DOHH2 (cell line): Measurements from ENCODE around the gene LIPC.

Source experiments
- H3F3A ChIP-seq: fragments of 200-600 bp; sonication (generic), shearing (Covaris generic); 2 replicates; pipeline ENCODE4 v1.6.0; 2016; ENCODE audit warnings: antibody characterized with exemption, mild to moderate bottlenecking; ENCODE audit not compliant: control insufficient read depth, insufficient read depth
- H3K27ac ChIP-seq: fragments of 200-600 bp; sonication (generic); 2 replicates; pipeline ENCODE4 v1.5.1; 2014; ENCODE audit warnings: low read depth, mild to moderate bottlenecking, low read length, moderate library complexity
- H3K27me3 ChIP-seq: fragments of 200-600 bp; sonication (generic); 2 replicates; pipeline ENCODE4 v1.6.1; 2014; ENCODE audit warnings: mild to moderate bottlenecking, low read length, mixed read lengths; ENCODE audit not compliant: control insufficient read depth
- H3K36me3 ChIP-seq: fragments of 200-600 bp; sonication (generic); 2 replicates; pipeline ENCODE4 v1.6.1; 2014; ENCODE audit warnings: mild to moderate bottlenecking, low read length, moderate library complexity, mixed read lengths; ENCODE audit not compliant: control insufficient read depth
- H3K4me1 ChIP-seq: fragments of 200-600 bp; sonication (generic); 2 replicates; pipeline ENCODE4 v1.6.1; 2014; ENCODE audit warnings: mild to moderate bottlenecking, low read length, mixed read lengths; ENCODE audit not compliant: control insufficient read depth
- H3K4me2 ChIP-seq: fragments of 200-600 bp; sonication (generic); 2 replicates; pipeline ENCODE4 v1.6.0; 2014; ENCODE audit warnings: mild to moderate bottlenecking, low read length, moderate library complexity
- H3K4me3 ChIP-seq: fragments of 200-600 bp; sonication (generic); 2 replicates; pipeline ENCODE4 v1.5.1; 2014; ENCODE audit warnings: mild to moderate bottlenecking, low read length, mixed read lengths
- H3K79me2 ChIP-seq: fragments of 200-600 bp; sonication (generic); 2 replicates; pipeline ENCODE4 v1.6.1; 2014; ENCODE audit warnings: mild to moderate bottlenecking, low read length, mixed read lengths; ENCODE audit not compliant: control insufficient read depth
- H3K9me2 ChIP-seq: fragments of 200-600 bp; sonication (generic); replicated peaks from 2 replicates; pipeline ENCODE4 v1.6.1; 2014; ENCODE audit warnings: mild to moderate bottlenecking, low read length, mixed read lengths; ENCODE audit not compliant: control insufficient read depth
- H3K9me3 ChIP-seq: fragments of 200-600 bp; sonication (generic); 2 replicates; pipeline ENCODE4 v1.6.1; 2014; ENCODE audit warnings: antibody characterized with exemption, low read length, mixed read lengths; ENCODE audit not compliant: control insufficient read depth, insufficient read depth
- H4K20me1 ChIP-seq: fragments of 200-600 bp; sonication (generic); 2 replicates; pipeline ENCODE4 v1.6.0; 2014; ENCODE audit warnings: low read depth, mild to moderate bottlenecking, antibody characterized with exemption, low read length, moderate library complexity; ENCODE audit not compliant: control insufficient read depth, insufficient read depth
- EZH2phosphoT487 ChIP-seq: fragments of 200-600 bp; sonication (generic); IDR thresholded peaks from 2 replicates; pipeline ENCODE4 v1.6.1; 2017; ENCODE audit warnings: borderline replicate concordance, mild to moderate bottlenecking, antibody characterized with exemption, low read length, moderate library complexity, mixed read lengths
- TF ChIP-seq, protein P1 (sequence below): fragments of 200-600 bp; sonication (generic); IDR thresholded peaks from one replicate; pipeline ENCODE4 v1.5.1; 2014; ENCODE audit warnings: antibody characterized with exemption, mild to moderate bottlenecking, low read depth, low read length; ENCODE audit not compliant: poor library complexity, severe bottlenecking

The LIPC gene

DNA sequence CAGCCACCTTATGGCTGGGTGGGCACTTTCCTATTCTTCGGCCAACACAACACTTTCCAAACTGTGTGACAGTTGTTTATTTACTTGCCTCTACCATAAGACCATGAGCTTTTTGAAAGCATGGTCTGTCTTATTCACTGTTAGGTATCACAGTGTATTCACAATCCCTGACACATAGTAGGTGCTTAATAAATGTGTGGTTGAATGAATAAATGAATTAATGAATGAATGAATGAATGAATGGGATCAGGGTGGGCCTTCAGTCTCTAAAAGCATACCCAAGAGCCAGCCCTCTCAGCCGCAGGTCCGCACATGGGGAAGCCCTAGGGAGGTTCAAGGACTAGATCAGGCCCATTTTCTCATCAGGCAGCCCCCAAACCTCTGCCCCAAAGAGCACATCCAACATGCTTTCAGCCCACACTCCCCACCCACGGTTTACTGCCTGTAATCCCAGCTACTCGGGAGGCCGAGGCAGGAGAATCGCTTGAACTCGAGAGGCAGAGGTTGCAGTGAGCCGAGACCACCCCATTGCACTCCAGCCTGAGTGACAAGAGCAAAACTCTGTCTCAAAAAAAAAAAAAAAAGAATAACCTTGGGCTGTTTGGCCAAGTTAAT, 95.9 kb downstream of the LIPC start:
- Histone ChIP-seq H3K4me2 (no peak overlapping the region), H3F3A (no peaks in the 10 kb centered on the region)

DNA sequence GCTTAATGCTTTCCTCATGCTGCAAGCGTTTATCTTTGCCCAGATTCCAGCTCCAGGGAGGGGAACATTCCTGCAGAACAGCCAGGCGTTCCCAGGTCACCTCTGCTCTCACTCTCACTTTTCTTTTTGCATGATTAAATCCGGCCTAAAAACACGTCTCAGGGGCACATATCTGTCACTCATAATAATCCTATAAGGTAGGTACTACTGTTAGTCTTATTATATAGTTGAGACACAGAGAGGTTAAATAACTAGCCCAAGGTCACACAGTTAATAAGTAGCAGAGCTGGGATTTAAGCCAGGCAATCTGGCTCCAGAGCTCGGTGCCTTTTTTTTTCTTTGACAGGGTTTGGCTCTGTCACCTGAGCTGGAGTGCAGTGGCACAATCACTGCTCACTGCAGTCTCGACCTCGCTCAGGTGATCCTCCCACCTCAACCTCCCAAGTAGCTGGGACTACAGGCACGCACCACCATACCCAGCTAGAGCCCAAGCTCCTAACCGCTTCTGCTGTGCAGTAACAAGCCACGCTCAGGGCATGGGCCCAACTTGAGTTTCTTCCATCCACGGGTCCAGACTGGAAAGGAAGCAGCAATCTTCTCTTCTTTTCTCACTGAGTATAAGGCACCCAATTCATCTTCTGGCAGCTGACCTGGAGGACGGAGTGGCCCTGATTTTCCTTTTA, 96.5 kb downstream of the LIPC start:
- Histone ChIP-seq H3K4me3 (no peak overlapping the region), H3F3A (no peaks in the 10 kb centered on the region), H3K4me1 (no peaks in the 10 kb centered on the region), H3K27me3 (peaks cover 14% of the 10 kb centered on the region), H3K4me2 (no peak overlapping the region), H3K27ac (no peak overlapping the region), H3K79me2 (no peaks in the 10 kb centered on the region), H4K20me1 (no peaks in the 10 kb centered on the region), H3K9me2 (no peaks in the 10 kb centered on the region), H3K36me3 (no peaks in the 10 kb centered on the region), H3K9me3 (no peaks in the 10 kb centered on the region)
- no peak for TF ChIP-seq EZH2phosphoT487
- TF ChIP-seq, protein P1, sequence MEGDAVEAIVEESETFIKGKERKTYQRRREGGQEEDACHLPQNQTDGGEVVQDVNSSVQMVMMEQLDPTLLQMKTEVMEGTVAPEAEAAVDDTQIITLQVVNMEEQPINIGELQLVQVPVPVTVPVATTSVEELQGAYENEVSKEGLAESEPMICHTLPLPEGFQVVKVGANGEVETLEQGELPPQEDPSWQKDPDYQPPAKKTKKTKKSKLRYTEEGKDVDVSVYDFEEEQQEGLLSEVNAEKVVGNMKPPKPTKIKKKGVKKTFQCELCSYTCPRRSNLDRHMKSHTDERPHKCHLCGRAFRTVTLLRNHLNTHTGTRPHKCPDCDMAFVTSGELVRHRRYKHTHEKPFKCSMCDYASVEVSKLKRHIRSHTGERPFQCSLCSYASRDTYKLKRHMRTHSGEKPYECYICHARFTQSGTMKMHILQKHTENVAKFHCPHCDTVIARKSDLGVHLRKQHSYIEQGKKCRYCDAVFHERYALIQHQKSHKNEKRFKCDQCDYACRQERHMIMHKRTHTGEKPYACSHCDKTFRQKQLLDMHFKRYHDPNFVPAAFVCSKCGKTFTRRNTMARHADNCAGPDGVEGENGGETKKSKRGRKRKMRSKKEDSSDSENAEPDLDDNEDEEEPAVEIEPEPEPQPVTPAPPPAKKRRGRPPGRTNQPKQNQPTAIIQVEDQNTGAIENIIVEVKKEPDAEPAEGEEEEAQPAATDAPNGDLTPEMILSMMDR, result no peak

More for the DNA sequence above, 95.9 kb downstream of the LIPC start:
- Histone ChIP-seq H3K9me2 (no peaks in the 10 kb centered on the region), H4K20me1 (no peaks in the 10 kb centered on the region), H3K4me1 (no peaks in the 10 kb centered on the region), H3K27ac (no peak overlapping the region), H3K9me3 (no peaks in the 10 kb centered on the region), H3K4me3 (no peak overlapping the region), H3K36me3 (no peaks in the 10 kb centered on the region), H3K27me3 (peaks cover 12% of the 10 kb centered on the region), H3K79me2 (no peaks in the 10 kb centered on the region)
- no peak for TF ChIP-seq EZH2phosphoT487
- TF ChIP-seq, protein P1, result no peak

DNA sequence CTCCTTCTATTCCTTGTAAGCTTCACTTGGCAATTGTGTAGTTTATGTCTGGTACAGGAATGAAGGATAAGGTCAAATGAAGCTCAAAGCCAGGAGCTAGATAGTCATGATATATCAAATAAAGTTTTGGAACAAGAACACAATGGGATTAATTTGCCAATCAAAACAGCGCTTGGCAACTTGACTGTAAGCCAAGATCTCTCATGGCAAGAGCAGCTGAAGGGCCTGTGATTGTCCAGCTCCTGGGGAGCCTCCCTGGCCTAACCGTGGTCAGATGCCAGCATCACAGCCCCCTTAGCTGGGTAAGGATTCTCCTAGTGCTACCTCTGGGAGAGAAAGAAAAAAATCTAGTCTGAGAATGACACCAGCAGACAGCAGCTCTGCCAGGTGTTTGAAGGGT, 97.2 kb downstream of the LIPC start:
- Histone ChIP-seq H3K36me3 (no peaks in the 10 kb centered on the region), H3K27me3 (peaks cover 17% of the 10 kb centered on the region), H3K9me2 (no peaks in the 10 kb centered on the region), H4K20me1 (no peaks in the 10 kb centered on the region), H3K9me3 (no peaks in the 10 kb centered on the region), H3K4me2 (no peak overlapping the region), H3K4me3 (no peak overlapping the region), H3K79me2 (no peaks in the 10 kb centered on the region), H3F3A (no peaks in the 10 kb centered on the region), H3K4me1 (no peaks in the 10 kb centered on the region), H3K27ac (no peak overlapping the region)
- TF ChIP-seq, protein P1, result no peak
- no peak for TF ChIP-seq EZH2phosphoT487
